GM23338 (cell line): ENCODE results near the gene EGR1.
"Not testable (repeated sequence)": the region's sequence is repeated elsewhere in the genome, so short reads cannot be mapped to it uniquely, and the experiment has no call there.

ENCODE experiments used
- CTCF ChIP-seq, 2 experiments: fragments of 200-600 bp in 1 of 2; sonication (generic) in 1 of 2; conservative IDR thresholded peaks; 2 replicates each; pipeline versions ENCODE4 v1.5.1 to v1.6.1; 2016 to 2017; ENCODE audit warnings: antibody characterized with exemption in 2 of 2, low read depth in 2 of 2, mild to moderate bottlenecking in 2 of 2, moderate library complexity in 1 of 2
- EZH2 ChIP-seq: fragments of 200-600 bp; sonication (generic); IDR thresholded peaks from one replicate; pipeline ENCODE4 v1.8.0; 2017; ENCODE audit warnings: antibody characterized with exemption, mild to moderate bottlenecking, low read depth; ENCODE audit not compliant: unreplicated experiment
- EZH2phosphoT487 ChIP-seq: fragments of 200-600 bp; sonication (generic); IDR thresholded peaks from one replicate; pipeline ENCODE4 v1.8.1; 2018; ENCODE audit warnings: antibody characterized with exemption; ENCODE audit not compliant: unreplicated experiment
- JUNB ChIP-seq: IDR thresholded peaks from one replicate; pipeline ENCODE4 v1.6.1; 2016; ENCODE audit warnings: antibody characterized with exemption; ENCODE audit not compliant: unreplicated experiment
- POLR2AphosphoS5 ChIP-seq: IDR thresholded peaks from 2 replicates; pipeline ENCODE4 v1.6.1; 2016; ENCODE audit warnings: antibody characterized with exemption, low read depth
- REST ChIP-seq: IDR thresholded peaks from one replicate; pipeline ENCODE4 v1.6.1; 2018; ENCODE audit warnings: antibody characterized with exemption; ENCODE audit not compliant: unreplicated experiment

- TF ChIP-seq EZH2; CTCF (conservative IDR thresholded peaks at IDR 0.05; ENCODE audit: low read depth in 2 of 2); REST; EZH2phosphoT487; POLR2AphosphoS5; JUNB: not testable (repeated sequence)
Measured at GRCh38 chr5:138507485-138507884, 42.2 kb downstream of the EGR1 start.
